GM19328 (cell line): ENCODE results near the gene COG1.
"Not testable (repeated sequence)": the region's sequence is repeated elsewhere in the genome, so short reads cannot be mapped to it uniquely, and the experiment has no call there.

ENCODE experiments used
- ATAC-seq: cut with Tn5 transposase; IDR thresholded peaks from one replicate; pipeline ENCODE4 v1.9.1; 2021; ENCODE audit warnings: mild to moderate bottlenecking, moderate library complexity; ENCODE audit not compliant: unreplicated experiment

COG1 gene

GRCh38 chr17:73192894-73193701 lies at the start of gene COG1:
COG1 (plus strand) TSS chr17:73193055; CDS start chr17:73193070, 15 bp downstream.
- ATAC-seq, result peak; percentile 65

GRCh38 chr17:73144209-73144608 lies 48.6 kb upstream of the COG1 start:
- not testable (repeated sequence) for ATAC-seq

- no peak for ATAC-seq
Observed at GRCh38 chr17:73145641-73146040, 47.2 kb upstream of the COG1 start.

GRCh38 chr17:73147791-73148190 lies 45.1 kb upstream of the COG1 start:
- not testable (repeated sequence) for ATAC-seq

GRCh38 chr17:73148540-73149334 lies 44.1 kb upstream of the COG1 start:
- ATAC-seq, result no peak

GRCh38 chr17:73150622-73151300 lies 42.1 kb upstream of the COG1 start:
- ATAC-seq, result not testable (repeated sequence)

GRCh38 chr17:73151916-73152632 lies 40.8 kb upstream of the COG1 start:
- no peak for ATAC-seq

- no peak for ATAC-seq
Observed at GRCh38 chr17:73155410-73156165, 37.3 kb upstream of the COG1 start.

- peak; percentile 64 for ATAC-seq
Observed at GRCh38 chr17:73156166-73156840, 36.6 kb upstream of the COG1 start.

- no peak for ATAC-seq
Observed at GRCh38 chr17:73156887-73157520, 35.9 kb upstream of the COG1 start.

- ATAC-seq, result no peak
Observed at GRCh38 chr17:73157521-73157890, 35.3 kb upstream of the COG1 start.

- no peak for ATAC-seq
Observed at GRCh38 chr17:73158133-73158532, 34.7 kb upstream of the COG1 start.

GRCh38 chr17:73160980-73161630 lies 31.8 kb upstream of the COG1 start:
- no peak for ATAC-seq

GRCh38 chr17:73163043-73163442 lies 29.8 kb upstream of the COG1 start:
- ATAC-seq, result no peak

GRCh38 chr17:73165616-73166404 lies 27.0 kb upstream of the COG1 start:
- ATAC-seq, result no peak

- ATAC-seq, result no peak
Observed at GRCh38 chr17:73166731-73167581, 25.9 kb upstream of the COG1 start.

GRCh38 chr17:73168667-73169066 lies 24.2 kb upstream of the COG1 start:
- ATAC-seq, result no peak
